Inflammatory macrophage treated with lipopolysaccharide for 1 hour (primary cell): ENCODE data around the gene MAPK12.

Source experiments
- DNase-seq, 2 donors: peaks; one replicate each; pipeline ENCODE4 v3.0.0-alpha.2; 2020 to 2022

MAPK12 gene

DNA sequence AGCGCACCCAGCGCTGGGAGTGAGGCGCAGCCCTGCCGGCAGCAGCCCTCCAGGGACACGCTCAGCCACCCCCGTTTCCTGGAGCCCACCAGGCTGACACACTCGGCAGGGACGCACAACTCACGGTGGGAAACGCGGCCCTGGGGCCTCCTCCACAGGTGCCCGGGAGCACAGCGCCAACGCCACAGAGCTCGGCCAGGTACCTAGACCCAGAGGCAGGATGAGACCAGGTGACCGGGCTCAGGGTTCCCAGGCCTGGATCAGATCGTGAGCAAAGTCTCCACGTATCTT, 34.7 kb downstream of the MAPK12 start:
- DNase-seq: no peak

DNA sequence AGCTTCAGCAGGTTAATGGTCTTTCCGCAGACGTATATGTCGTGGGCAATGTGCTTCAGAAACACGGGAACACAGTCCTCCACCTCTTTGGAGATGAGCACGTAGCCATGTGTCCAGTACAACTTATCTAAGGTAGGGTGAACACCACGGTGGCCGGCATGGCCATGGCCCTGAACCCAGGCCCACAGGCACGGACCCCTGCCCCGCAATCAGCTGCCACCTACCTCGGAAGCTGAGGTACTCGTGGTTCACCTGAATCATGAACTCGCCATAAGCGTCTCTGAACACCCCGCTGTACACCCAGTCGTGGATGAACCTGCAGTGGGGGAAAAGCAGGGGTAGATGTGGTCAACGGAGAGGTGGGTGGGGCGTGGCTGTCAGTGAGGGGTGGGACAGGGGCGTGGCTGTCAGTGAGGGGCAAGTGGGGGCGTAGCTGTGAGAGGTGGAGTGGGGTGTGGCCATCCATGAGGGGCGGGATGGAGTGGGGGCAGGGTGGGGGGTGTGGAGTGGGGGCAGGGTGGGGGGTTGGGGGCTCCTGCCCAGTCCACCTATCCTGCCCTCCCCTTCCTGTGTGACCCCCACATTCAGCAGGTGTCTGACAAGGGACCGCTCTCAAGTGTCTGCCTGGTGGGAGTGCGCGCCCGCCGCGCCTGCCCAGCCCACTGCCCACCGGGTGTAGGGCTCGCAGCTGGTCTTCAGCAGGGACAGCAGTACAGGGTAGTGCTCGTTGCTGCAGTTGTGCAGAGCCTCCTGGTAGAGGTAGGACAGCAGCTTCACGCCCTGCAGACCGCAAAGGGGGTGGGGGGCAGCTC, 35.2 kb downstream of the MAPK12 start:
- DNase-seq: no peak

- DNase-seq: no peak
Measured at GRCh38 chr22:50225200-50225969, 36.1 kb downstream of the MAPK12 start.

DNA sequence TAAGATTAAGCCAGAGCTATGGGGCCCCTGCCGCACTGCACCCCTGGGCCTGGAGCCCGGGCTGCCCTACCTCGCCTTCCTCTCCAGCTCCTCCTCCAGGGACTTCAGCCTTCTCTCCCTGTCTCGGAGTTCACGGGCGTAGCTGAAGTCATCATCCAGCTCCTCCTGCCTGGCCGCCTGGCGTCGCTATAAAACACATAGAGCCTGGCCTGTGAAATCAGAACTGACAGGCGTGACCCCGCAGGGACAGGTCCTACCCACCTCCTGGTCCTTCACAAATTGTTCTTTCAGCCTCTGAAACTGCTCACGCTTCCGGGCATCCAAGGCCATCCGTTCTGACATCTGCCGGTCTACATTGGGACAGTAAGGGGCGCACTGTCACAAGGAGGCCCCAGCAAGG, 37.4 kb downstream of the MAPK12 start:
- no peak for DNase-seq

GRCh38 chr22:50222508-50222907, 39.0 kb downstream of the MAPK12 start:
- no peak for DNase-seq

GRCh38 chr22:50221410-50222300, 39.8 kb downstream of the MAPK12 start:
- DNase-seq: no peak

DNA sequence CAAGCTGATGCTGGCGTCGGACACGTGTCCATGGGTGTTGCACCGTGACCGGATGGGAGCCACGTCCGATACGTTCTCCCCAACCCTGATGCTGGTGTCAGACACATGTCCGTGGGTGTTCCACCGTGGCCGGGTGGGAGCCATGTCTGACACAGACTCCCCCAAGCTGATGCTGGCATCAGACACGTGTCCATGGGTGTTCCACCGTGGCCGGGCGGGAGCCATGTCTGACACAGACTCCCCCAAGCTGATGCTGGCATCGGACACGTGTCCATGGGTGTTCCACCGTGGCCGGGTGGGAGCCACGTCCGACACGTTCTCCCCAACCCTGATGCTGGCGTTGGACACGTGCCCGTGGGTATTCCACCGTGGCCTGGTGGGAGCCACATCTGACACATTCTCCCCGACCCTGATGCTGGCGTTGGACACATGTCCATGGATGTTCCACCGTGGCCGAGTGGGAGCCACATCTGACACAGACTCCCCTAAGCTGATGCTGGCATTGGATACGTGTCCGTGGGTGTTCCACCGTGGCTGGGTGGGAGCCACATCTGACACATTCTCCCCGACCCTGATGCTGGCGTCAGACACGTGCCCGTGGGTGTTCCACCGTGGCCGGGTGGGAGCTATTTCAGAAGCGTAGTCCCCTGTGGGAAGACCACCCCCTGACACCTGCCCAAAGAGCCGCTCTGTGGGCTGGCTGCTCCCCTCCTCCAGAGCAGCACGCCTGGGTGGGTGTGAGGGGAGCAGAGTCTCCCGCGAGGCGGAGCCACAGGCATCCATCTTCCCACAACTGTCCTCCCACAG, 40.7 kb downstream of the MAPK12 start:
- no peak for DNase-seq

DNA sequence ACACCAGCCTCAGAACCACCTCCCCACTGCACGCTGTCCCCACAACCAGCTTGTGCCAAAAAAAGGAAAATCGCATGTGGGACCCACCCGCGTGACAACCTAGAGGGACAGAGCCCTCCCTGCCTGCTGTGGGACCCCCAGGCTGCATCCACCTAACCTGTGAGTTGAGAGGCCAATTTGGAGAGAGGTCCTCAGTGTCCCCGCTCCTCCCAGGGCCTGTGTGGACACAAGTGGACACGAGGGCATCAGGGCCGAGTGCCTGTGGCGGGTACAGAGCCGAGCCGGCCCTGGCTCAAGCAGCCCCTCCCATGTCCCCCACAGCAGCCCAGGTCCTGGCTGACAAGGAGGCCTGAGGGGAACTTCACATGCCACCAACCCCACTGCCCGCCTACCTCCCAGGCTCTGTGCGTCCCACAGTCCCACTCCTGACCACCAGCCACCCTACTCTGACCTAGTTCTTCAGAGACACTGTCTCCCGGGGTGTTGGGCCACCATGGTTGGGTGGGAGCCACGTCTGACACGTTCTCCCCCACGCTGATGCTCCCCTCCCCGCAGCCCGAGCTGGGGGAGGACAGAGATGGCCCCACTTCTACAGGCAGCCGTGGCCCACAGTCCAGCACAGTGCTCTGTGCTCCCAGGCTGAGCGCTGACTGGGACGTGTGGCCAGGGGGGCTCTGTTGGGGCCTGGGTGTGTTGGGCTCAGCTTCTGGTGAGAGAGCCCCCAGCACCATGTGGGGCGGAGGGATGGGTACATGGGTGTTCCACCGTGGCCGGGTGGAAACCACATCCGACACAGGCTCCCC, 41.5 kb downstream of the MAPK12 start:
- no peak for DNase-seq

GRCh38 chr22:50218996-50219727, 42.3 kb downstream of the MAPK12 start:
- DNase-seq: no peak

- DNase-seq: no peak
Measured at GRCh38 chr22:50218153-50218995, 43.1 kb downstream of the MAPK12 start.

GRCh38 chr22:50217543-50218152, 43.8 kb downstream of the MAPK12 start:
- DNase-seq: no peak

DNA sequence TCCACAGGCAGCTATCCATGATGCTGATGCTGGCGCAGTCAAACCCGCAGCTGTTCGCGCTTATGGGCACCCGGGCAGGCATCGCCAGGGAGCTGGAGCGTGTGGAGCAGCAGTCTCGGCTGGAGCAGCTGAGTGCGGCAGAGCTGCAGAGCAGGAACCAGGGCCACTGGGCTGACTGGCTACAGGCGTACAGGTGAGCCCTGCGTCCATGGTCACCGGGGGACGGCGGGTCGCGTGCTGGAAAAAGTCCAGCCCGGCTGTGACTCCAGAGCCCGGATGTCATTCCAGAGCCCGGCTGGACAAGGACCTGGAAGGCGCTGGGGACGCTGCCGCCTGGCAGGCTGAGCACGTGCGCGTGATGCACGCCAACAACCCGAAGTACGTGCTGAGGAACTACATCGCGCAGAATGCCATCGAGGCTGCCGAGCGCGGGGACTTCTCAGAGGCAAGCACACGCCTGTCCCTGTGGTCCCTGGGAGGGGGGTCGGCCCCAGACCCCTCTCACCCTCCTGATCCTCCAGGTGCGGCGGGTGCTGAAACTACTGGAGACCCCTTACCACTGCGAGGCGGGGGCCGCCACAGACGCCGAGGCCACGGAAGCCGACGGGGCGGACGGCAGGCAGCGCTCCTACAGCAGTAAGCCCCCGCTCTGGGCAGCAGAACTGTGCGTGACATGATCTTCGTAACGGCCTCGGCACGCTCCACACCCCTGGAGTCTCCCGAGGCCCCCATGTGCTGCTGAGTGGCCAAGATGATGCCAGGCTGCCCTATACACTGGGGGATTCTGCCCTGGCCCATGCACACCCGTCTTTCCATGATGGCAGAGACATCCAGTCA, 44.6 kb downstream of the MAPK12 start:
- DNase-seq: no peak

- DNase-seq: no peak
Measured at GRCh38 chr22:50216055-50216683, 45.3 kb downstream of the MAPK12 start.

DNA sequence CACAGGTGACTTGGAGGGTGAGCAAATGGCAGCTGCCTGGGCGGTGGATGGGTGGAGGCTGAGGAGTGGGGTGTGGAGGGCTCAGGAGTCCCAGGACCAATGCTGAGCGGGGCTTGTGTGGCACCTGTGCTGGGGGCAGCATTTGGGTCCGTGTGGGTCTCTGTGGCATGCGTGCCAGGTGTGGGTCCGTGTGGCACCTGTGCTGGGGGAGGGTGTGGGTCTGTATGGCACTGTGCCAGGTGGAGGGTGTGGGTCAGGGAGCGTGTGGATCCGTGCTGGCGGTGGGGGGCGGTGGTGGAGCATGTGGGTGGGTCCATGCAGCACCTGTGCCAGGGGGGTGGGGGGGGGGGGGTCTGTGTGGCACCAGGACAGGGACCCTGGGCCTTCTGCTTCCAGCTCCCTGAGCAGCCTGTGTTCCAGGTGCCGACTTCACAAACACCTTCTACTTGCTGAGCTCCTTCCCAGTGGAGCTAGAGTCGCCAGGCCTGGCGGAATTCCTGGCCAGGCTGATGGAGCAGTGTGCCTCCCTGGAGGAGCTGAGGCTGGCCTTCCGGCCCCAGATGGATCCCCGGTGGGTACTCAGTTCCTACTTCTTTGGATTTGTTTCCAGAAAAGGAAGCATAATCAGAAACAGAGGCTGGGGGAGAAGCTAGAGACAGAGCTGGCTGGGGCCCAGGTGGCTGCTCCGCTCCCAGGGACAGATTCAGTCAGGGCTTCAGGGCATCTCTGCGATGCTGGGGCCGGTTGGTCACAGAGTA, 46.0 kb downstream of the MAPK12 start:
- DNase-seq: no peak

GRCh38 chr22:50213263-50213662, 48.2 kb downstream of the MAPK12 start:
- DNase-seq: no peak

GRCh38 chr22:50211147-50211546, 50.3 kb downstream of the MAPK12 start:
- no peak for DNase-seq
